GM23248 (cell line): ENCODE data around the gene VHLL. TPM values are rescaled to one million over a fixed set of nuclear protein-coding genes. Genes with fewer than 3 reads are reported as not detected.

Source experiments
- DNase-seq: peaks from one replicate; pipeline ENCODE4 v3.0.0-alpha.2; 2015
- H2AFZ ChIP-seq: fragments of 200-600 bp; sonication (generic); 2 replicates; pipeline ENCODE4 v1.6.1; 2016; ENCODE audit warnings: antibody characterized with exemption
- H3F3A ChIP-seq: fragments of 200-600 bp; sonication (generic); 2 replicates; pipeline ENCODE4 v1.6.1; 2016; ENCODE audit warnings: mild to moderate bottlenecking, antibody characterized with exemption, mixed run types; ENCODE audit not compliant: insufficient read depth
- H3K27ac ChIP-seq: fragments of 200-600 bp; sonication (generic); 2 replicates; pipeline ENCODE4 v1.5.1; 2016; ENCODE audit warnings: mild to moderate bottlenecking
- H3K27me3 ChIP-seq: fragments of 200-600 bp; sonication (generic); replicated peaks from 2 replicates; pipeline ENCODE4 v1.6.1; 2016; ENCODE audit warnings: mild to moderate bottlenecking; ENCODE audit not compliant: insufficient read depth
- H3K36me3 ChIP-seq: fragments of 200-600 bp; sonication (generic); 2 replicates; pipeline ENCODE4 v1.6.1; 2016; ENCODE audit warnings: low read depth, mild to moderate bottlenecking
- H3K4me1 ChIP-seq: fragments of 200-600 bp; sonication (generic); 2 replicates; pipeline ENCODE4 v1.6.1; 2016; ENCODE audit warnings: mild to moderate bottlenecking; ENCODE audit not compliant: insufficient read depth
- H3K4me2 ChIP-seq: fragments of 200-600 bp; sonication (generic); one replicate; pipeline ENCODE4 v1.6.1; 2016; ENCODE audit warnings: mild to moderate bottlenecking; ENCODE audit not compliant: unreplicated experiment
- H3K4me3 ChIP-seq: fragments of 200-600 bp; sonication (generic); 2 replicates; pipeline ENCODE4 v1.5.1; 2016; ENCODE audit warnings: mild to moderate bottlenecking
- H3K79me2 ChIP-seq: fragments of 200-600 bp; sonication (generic); 2 replicates; pipeline ENCODE4 v1.6.1; 2016; ENCODE audit warnings: mild to moderate bottlenecking; ENCODE audit not compliant: insufficient read depth
- H3K9ac ChIP-seq: fragments of 200-600 bp; sonication (generic); 2 replicates; pipeline ENCODE4 v1.6.1; 2016; ENCODE audit warnings: mild to moderate bottlenecking
- H3K9me2 ChIP-seq: fragments of 200-600 bp; sonication (generic); 2 replicates; pipeline ENCODE4 v1.6.1; 2016; ENCODE audit warnings: mixed run types, mild to moderate bottlenecking, moderate library complexity; ENCODE audit not compliant: insufficient read depth
- H3K9me3 ChIP-seq: fragments of 200-600 bp; sonication (generic); one replicate; pipeline ENCODE4 v1.6.1; 2017; ENCODE audit warnings: low read depth
- H4K20me1 ChIP-seq: fragments of 200-600 bp; sonication (generic); 2 replicates; pipeline ENCODE4 v1.6.0; 2016; ENCODE audit not compliant: insufficient read depth
- EZH2 ChIP-seq: fragments of 200-600 bp; sonication (generic); IDR thresholded peaks from 2 replicates; pipeline ENCODE4 v1.6.1; 2018; ENCODE audit warnings: antibody characterized with exemption, mild to moderate bottlenecking; ENCODE audit not compliant: insufficient read depth, poor library complexity, severe bottlenecking
- EZH2phosphoT487 ChIP-seq: fragments of 200-600 bp; sonication (generic); IDR thresholded peaks from 2 replicates; pipeline ENCODE4 v1.6.1; 2018; ENCODE audit warnings: antibody characterized with exemption, moderate library complexity, mild to moderate bottlenecking, low read depth; ENCODE audit not compliant: insufficient read depth
- WGBS, 2 experiments: methylation state at CpG; one replicate each; pipeline ENCODE4 v1.1.6; 2015 to 2017; ENCODE audit warnings: low lambda C conversion rate in 2 of 2, low coverage in 1 of 2; ENCODE audit errors: missing lambda C conversion rate in 2 of 2; 5-methylcytosine and 5-hydroxymethylcytosine counted together
- in situ Hi-C: fragments of 300-500 bp; cut with MboI; formaldehyde crosslinking; loops from 2 replicates; pipeline ENCODE4 v1.15.0; 2020
- polyA plus RNA-seq: library from polyadenylated mRNA; unstranded; fragments of >200 nt; fragmentation: Nextera tagmentation; extraction: Ambion mirVana; gene quantifications from 2 replicates; pipeline ENCODE4 v1.2.1, GENCODE V29; 2016
- total RNA-seq: library from RNA; depleted of rRNA; stranded (reverse); fragments of >200 nt; shearing (Covaris generic); gene quantifications from 2 replicates; pipeline ENCODE4 v1.2.3, GENCODE V29; 2014

The VHLL gene
- total and polyA plus RNA-seq, 2 experiments from 2014 or later: not detected

DNA sequence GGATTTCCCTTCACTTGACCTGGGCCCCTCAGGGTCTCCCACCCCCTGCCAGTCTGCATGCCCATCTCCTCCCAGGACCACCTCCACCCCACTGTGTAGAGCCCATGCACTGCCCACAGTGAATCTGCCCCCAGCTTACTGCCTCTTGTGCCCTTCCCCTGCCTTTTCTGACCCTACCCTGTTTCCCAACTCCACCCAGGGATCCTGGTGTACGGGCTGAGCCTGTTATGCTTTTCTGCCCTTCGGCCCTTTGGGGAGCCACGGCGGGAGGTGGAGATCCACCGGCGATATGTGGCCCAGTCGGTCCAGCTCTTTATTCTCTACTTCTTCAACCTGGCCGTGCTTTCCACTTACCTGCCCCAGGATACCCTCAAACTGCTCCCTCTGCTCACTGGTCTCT, 13.0 kb downstream of the VHLL start:
- H3K4me1 ChIP-seq: peaks cover 28% of the 10 kb centered on the region
- WGBS, 2 experiments: 98% methylated on average over 8 of the region's 8 CpGs
- H3K9me2 ChIP-seq: no peaks in the 10 kb centered on the region
- H4K20me1 ChIP-seq: no peaks in the 10 kb centered on the region; the same call in 1 of the 2 replicates
- no peaks in the 10 kb centered on the region for H3K9me3 ChIP-seq
- H3K27me3 ChIP-seq: no peaks in the 10 kb centered on the region
- no peak overlapping the region for H3K27ac ChIP-seq
- no peak overlapping the region for H3K9ac ChIP-seq
- no peak for TF ChIP-seq EZH2phosphoT487
- TF ChIP-seq EZH2: no peak
- H3K4me2 ChIP-seq: no peak overlapping the region
- in situ Hi-C loops: no loop called here
- H3K4me3 ChIP-seq: no peak overlapping the region
- peaks cover 26% of the 10 kb centered on the region for H3F3A ChIP-seq
- H3K79me2 ChIP-seq: peaks cover 50% of the 10 kb centered on the region
- DNase-seq: no peak
- no peak overlapping the region for H2AFZ ChIP-seq
- 0 out of 2 replicates have a peak, but pooled peaks cover 7% of the 10 kb centered on the region for H3K36me3 ChIP-seq

DNA sequence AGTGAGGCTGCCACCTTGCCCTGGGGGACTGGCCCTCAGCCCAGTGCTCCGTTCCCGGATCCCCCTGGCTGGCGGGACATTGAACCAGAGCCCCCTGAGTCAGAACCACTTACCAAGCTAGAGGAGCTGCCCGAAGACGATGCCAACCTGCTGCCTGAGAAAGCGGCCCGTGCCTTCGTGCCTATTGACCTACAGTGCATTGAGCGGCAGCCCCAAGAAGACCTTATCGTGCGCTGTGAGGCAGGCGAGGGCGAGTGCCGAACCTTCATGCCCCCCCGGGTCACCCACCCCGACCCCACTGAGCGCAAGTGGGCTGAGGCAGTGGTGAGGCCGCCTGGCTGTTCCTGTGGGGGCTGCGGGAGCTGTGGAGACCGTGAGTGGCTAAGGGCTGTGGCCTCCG, 13.7 kb downstream of the VHLL start:
- Histone ChIP-seq H3K9me2 (no peaks in the 10 kb centered on the region), H3K9me3 (no peaks in the 10 kb centered on the region), H2AFZ (no peak overlapping the region), H3K27ac (peak overlapping the region; percentile 61), H3K79me2 (peaks cover 51% of the 10 kb centered on the region), H3K4me2 (peak overlapping the region; percentile 23), H3K36me3 (0 out of 2 replicates have a peak, but pooled peaks cover 7% of the 10 kb centered on the region), H3K4me3 (no peak overlapping the region), H4K20me1 (peaks cover 4% of the 10 kb centered on the region; the same call in 1 of the 2 replicates), H3F3A (peaks cover 30% of the 10 kb centered on the region), H3K27me3 (no peaks in the 10 kb centered on the region), H3K9ac (no peak overlapping the region), H3K4me1 (peaks cover 32% of the 10 kb centered on the region)
- in situ Hi-C loops: no loop called here
- WGBS, 2 experiments: 89 to 92% methylated on average over 17 to 18 of the region's 21 CpGs
- DNase-seq: no peak
- TF ChIP-seq EZH2: no peak
- TF ChIP-seq EZH2phosphoT487: no peak

DNA sequence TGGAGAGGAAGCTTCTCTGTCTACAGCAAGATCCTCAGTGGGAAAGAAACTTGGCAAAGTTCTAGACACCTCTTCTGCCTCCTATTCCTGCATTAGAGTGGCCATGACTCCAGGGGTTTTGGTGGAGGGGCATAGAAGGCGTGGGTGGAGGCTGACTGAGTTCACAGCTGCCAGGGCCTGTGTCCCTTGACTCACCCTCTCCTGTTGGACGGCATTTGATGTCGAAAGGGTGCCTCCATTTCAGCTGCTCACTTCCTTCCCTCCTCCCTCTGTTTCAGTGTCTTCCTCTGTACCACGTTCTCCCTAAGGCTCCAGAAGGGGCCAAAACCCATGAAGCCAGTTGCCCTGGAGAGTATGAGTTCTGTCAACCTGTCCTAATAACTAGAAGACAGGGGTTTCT, 14.3 kb downstream of the VHLL start:
- TF ChIP-seq EZH2phosphoT487: no peak
- no peak for TF ChIP-seq EZH2
- peak overlapping the region; percentile 61 for H3K27ac ChIP-seq
- in situ Hi-C loops: no loop called here
- H3K9me3 ChIP-seq: no peaks in the 10 kb centered on the region
- peaks cover 32% of the 10 kb centered on the region for H3K4me1 ChIP-seq
- DNase-seq: peak; percentile 74
- H3F3A ChIP-seq: peaks cover 30% of the 10 kb centered on the region
- 19 to 27% methylated on average over 4 of the region's 4 CpGs for WGBS, 2 experiments
- H3K4me2 ChIP-seq: peak overlapping the region; percentile 23
- peak overlapping the region; percentile 37; the same call in 1 of the 2 replicates for H2AFZ ChIP-seq
- H3K9ac ChIP-seq: no peak overlapping the region
- no peaks in the 10 kb centered on the region for H3K27me3 ChIP-seq
- no peaks in the 10 kb centered on the region for H3K9me2 ChIP-seq
- peaks cover 7% of the 10 kb centered on the region; the same call in 1 of the 2 replicates for H3K36me3 ChIP-seq
- no peak overlapping the region for H3K4me3 ChIP-seq
- H3K79me2 ChIP-seq: peaks cover 51% of the 10 kb centered on the region
- H4K20me1 ChIP-seq: peaks cover 4% of the 10 kb centered on the region; the same call in 1 of the 2 replicates

DNA sequence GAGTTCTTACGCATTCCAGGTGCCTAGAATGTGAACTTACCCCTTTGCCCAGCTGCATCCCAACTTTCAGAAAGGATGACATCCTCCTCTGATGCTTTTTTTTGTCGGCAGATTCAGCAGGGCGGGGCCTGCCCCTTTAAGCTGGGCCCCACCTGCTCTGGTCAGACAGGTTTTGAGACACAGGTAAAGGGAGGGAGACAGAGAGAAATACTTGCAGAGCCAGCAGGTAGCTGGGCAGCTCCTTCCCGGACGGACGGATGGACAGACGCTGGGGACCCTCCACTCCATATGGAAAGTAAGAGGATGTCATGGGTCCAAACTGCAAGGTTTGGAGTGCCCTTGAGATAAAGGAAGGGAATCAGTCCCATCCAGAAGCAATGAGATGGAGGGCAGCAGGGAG, 15.0 kb downstream of the VHLL start, which contains the start of gene TMEM79:
TSS of gene TMEM79 (plus strand) at position 214 of the 400 bp plus-strand sequence. CDS start 902 bp downstream, outside the sequence.
- Histone ChIP-seq H3K4me1 (peaks cover 32% of the 10 kb centered on the region), H3K36me3 (peaks cover 7% of the 10 kb centered on the region; the same call in 1 of the 2 replicates), H2AFZ (peak within 1 kb of the TSS; percentile 88), H3K4me3 (peak within 1 kb of the TSS; percentile 94), H3K27me3 (no peaks in the 10 kb centered on the region), H3K79me2 (peaks cover 51% of the 10 kb centered on the region), H3K4me2 (peak within 1 kb of the TSS; percentile 89), H3K9me3 (no peaks in the 10 kb centered on the region), H3F3A (peaks cover 30% of the 10 kb centered on the region), H4K20me1 (peaks cover 4% of the 10 kb centered on the region; the same call in 1 of the 2 replicates), H3K27ac (peak within 1 kb of the TSS; percentile 80), H3K9ac (peak within 1 kb of the TSS; percentile 93), H3K9me2 (no peaks in the 10 kb centered on the region)
- in situ Hi-C loops: no loop called here
- no peak for TF ChIP-seq EZH2
- no peak for TF ChIP-seq EZH2phosphoT487
- no peak for DNase-seq
- WGBS, 2 experiments: 81 to 83% methylated on average over 7 of the region's 7 CpGs
